DMS 273 treated with DMSO at 0.1 percent for 48 hours (cell line): ENCODE data around the gene IZUMO1.
"Not testable (repeated sequence)": the region's sequence is repeated elsewhere in the genome, so short reads cannot be mapped to it uniquely, and the experiment has no call there.

Experiments
- DNase-seq: peaks from one replicate; lab custom pipeline; 2025; lab: John Stamatoyannopoulos, UW

The IZUMO1 gene

DNA sequence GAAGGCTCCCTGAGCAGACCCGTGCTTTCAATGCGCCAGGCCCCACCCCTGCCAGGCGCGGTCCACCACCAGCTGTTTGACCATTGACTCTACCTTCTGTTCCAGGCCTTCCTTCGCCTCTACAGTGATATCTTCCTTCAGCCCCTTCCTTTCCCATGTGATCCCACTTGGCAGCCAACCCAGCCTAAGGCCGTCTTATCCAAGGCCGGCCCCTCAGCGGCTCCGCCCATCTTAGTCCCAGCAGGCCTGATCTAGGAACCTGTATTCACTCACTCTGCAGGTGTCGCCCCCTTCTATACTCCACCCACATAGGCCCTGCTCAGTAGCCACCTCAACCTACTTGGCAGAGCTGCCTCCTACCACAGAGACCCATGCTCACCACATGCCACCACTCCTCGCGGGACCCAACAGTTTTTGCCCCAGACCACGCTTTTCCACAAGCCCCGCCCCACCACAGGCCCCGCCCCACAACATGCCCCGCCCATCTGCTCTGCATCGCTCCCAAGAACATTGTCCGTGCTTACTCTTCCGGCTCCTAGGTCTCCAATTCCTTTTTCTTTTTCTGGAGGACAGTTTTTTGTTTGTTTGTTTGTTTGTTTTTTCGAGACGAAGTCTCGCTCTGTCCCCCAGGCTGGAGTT, 9.2 kb downstream of the IZUMO1 start:
- DNase-seq: peak; percentile 51

- no peak for DNase-seq
Observed at GRCh38 chr19:48735031-48735615, 11.6 kb downstream of the IZUMO1 start.

DNA sequence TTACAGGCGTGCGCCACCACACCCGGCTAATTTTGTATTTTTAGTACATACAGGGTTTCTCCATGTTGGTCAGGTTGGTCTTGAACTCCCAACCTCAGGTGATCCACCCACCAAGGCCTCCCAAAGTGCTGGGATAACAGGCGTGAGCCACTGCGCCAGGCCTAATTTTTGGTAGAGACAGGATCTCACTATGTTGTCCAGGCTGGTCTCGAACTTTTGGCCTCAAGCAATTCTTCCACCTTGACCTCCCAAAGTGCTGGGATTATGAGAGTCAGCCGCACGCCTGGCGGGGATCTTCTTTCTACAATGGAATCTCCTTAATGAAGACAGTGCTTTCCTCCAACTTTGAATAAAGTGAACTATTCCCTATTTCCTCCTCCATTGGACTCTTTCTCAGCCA, 12.1 kb downstream of the IZUMO1 start:
- no peak for DNase-seq

DNA sequence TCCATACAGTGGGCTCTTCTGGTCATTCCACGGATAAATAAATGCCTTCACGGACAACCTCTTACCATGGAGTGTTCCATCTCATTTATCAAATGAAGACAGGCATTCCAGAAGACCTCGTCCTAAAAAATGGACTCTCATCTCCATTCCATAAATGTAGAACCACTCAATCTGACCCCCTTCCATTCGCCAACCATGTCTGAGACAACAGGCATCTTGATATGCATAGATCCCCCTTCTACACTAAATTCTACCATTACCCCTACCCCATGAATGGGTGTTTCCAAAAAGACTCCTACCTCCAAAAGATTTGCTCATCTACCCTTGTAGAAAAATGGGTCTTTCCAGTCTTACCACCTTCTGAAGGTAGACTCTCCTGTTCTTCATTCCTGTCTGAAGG, 15.3 kb downstream of the IZUMO1 start:
- DNase-seq: no peak

- DNase-seq: no peak
Observed at GRCh38 chr19:48728911-48729664, 17.6 kb downstream of the IZUMO1 start.

DNA sequence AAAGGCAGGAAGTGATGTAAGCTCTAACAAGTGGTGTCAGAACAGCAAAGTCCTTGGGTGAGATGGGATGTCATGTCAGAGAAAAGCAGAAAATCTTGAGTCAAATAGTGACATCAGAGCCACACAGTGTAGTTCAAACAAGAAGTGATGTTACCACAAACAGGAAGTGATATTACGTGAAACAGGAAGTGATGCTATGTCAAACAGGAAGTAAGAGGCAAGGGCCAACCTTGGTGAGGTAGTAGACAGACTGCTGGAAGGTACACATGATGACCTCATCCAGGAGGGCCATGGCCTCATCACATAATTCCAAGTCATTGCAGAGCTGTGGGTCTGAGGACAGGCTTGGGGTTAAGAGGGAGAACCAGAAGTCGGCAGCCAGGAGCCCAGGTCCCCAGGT, 20.2 kb downstream of the IZUMO1 start:
- DNase-seq: no peak

- peak; percentile 41 for DNase-seq
Observed at GRCh38 chr19:48724796-48725753, 21.6 kb downstream of the IZUMO1 start.

DNA sequence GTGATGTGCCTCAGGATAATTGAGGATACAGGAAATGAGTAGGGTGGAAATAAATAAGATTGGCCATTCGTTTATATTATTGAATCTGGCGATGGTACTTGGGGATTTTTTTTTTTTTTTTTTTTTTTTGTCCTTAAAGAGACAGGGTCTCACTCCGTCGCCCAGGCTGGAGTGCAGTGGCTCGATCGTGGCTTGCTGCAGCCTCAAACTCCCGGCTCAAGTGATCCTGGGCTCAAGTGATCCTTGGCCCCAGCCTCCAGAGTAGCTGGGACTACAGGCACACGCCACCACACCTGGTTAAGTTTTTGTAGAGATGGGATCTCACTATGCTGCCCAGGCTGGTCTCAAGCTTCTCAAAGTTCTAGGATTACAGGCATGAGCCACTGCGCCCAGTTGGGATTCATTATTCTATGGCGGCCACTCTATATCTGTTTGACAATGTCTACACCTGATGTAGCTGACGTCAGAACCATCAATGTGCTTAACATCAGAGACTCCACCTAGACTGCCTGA, 24.5 kb downstream of the IZUMO1 start:
- no peak for DNase-seq

DNA sequence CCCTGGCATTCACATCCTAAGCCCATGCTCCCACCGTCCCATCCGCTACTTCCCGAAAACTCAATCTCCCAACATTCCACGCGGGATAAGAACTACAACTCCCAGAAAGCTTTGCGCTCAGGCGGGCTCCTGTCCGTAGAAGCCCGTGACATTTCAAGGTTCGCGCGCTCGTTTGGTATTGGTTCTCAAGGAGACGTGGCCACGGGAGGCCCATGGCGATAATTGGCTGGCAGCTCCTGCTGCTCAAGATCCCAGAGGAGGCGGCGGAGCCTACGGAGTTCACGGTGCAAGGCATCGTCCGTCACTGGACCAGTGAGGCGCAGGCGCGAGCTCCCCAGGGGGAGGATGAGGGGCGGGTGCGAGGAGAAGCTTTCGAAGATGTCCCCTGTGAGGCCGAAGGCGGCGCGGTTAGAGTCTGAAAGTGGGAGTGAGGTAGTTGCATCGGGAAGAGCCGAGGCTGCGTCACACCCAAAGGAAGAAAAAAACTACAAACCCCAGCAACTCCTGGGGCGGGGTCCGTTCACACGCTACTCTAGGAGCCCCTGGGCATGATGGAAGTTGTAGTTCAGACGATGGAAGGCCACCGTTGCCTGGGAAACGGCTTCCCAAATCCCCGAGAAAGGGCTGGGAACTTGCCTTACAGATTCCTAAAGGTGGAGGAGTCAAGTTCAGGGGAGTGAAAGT, 26.0 kb downstream of the IZUMO1 start:
- peak; percentile 98 for DNase-seq

- no peak for DNase-seq
Observed at GRCh38 chr19:48720251-48720612, 26.5 kb downstream of the IZUMO1 start.

DNA sequence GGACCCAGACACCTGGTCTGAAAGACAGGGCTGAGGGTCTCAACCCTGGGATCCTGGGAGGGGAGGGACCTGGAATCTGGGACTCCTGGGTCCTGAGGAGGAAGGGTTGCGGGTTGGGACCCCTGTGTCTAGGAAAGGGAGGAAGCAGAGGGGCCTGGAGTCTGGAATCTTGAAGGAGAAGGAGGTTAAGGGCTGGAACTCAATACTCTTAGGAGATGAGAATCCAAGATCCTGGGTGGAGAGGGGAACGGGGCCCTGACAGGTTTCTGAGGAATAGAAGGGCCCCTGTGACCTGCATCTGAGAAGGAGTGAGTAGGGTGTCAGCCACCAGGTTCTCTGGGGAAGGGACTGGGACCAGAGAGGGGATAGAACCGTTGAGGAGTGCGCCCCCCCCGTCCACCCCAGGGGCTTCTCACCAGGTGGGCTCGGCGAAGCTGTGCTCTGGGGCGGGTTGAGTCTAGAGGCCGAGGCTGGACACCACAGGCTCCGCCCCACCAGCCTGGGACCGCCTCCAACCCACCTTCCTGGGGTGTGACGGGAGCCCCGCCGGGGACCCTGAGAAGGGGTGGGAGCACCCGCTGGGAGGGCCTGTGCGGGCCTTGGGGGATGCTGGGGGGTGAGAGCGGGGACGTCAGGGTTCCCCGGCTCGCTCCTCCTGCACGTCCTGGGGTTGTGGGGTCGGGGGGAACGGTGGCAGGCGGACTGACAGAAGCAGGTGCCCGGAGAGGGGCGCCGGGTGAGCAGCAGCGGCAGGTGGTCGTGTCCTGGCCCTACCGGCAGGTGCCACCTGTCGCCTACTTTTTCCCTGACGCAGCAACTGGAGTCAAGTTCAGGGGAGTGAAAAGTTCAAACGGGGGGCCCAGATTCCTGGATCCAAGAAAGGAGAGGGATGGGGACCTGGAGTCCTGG, 27.2 kb downstream of the IZUMO1 start, which contains the start of gene MAMSTR:
Gene MAMSTR, minus strand, starts transcription at position 463 of the 909 bp plus-strand sequence. CDS start 694 bp downstream, outside the sequence.
- DNase-seq: no peak

DNA sequence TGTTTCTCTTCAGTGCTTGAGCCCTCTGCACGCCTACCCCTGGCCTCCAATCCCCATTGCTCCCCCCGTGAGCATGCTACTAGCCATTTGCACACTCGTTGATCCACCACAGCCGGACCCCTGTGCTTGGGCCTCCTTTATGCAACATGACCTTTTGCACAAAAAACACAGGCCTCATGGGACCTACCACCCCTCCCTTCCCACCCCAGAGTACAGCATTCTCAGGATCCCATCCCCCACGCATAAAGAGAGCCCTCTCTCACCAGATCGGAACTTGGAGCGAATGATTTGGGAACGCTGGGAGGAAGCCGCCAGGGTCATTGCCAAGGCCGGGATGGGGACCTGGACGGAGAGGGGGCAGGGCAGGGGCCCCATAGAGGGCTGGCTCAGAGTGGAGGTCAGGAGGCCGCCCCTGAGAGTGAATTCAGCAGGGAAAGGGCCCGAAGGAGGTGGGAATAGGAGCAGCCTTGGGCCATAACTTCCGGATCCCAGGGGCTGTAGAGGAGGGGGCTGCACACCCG, 27.9 kb downstream of the IZUMO1 start:
- no peak for DNase-seq

GRCh38 chr19:48718106-48718505, 28.6 kb downstream of the IZUMO1 start:
- DNase-seq: not testable (repeated sequence)

DNA sequence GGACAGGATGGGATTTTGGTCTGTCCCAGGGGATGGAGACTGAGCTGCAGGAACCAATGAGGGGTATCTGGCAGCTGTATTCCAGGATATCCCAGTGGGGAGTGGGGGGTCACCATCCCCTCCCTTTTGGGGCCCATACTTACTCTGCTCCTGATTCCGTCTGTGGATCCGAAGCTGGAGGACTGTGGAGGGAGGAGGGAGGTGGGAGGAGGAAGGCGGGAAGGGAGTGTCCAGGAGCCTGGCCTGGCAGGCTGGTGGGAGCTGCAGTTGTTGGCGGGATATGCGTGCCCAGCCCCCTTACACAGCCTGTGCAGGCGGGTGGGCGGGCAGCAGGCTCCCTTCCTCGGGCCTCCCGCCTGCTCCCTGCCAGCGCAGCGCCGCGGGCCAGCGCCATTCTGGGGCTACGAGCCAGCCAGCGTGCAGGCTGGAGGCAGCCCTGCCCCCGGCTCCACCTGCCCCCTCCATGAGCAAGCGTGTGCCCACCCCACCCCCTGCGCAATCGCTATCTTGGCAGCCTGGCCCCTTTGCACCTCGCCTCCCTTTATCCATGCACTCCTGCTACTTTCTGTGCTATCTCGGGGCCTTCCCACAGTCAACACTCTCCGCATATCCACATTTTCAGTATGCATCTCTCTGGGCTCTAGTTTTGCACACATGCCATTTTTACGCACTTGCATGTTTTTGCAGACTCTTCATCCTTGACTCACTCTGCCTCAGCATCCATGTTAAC, 30.0 kb downstream of the IZUMO1 start:
- DNase-seq: peak; percentile 87

DNA sequence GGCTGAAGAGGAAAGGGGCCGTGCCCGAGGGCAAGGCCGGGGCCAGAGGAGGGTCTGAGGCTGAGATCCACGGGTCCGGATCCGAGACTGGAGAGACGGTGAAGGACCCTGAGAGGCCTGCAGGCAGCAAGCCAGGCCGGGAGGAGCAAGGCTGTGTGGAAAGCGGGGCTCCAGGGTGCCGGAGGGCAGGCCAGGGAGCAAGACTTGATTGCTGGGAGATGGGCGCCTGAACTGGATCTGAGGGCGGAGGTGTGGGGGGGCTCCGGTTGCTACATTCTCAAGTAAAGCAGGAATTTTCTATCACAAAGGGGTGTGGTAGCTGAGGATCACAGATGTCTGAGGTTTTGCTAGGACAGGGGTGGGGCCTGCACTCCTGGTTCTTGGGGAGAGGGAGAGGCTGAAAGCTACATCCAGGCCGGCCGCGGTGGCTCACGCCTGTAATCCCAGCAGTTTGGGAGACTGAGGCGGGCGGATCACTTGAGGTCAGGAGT, 31.0 kb downstream of the IZUMO1 start:
- DNase-seq: peak; percentile 62

DNA sequence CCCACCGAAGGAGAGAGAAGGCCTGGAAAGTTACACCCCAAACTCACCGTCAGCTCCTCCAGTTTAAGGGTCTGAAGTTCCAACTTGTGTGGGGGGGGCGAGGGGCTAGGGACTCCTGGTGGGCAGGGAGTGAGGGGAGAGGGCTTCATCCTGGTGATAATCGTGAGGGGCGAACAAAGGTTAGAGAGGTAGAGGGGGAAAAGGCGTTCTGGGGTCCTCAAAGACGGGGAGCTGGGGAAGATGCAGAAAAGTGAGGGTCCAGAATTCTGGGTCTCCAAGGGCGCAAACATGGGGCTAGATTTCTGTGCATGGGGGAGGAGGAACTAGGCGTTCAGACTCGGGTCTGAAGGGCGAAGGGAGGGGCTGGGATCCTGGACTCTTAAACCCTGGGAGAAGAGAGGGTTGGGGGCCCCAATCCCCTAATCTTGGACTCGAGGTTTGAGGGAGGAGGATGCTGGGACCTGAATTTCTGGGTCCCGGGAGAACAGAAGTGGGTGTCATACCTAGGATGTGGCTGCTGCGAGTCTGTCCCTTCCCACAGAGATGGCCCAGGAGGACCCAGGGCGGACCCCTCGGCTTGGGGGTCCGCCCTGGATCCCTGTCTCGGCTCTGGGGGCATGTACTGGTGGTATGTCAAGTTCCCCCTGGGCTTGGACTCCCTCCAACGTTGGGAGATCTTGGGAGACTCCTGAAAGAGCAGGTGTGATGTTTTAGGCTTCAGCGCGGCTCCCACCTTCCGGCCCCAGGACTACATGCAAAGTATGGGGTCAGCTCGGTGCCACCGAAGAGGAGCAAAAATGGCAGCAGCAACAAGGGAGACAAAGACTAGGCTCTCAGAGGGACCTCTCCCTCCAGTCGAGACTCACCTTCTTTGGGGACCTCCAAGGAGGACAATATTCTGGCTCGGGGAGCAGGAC, 31.7 kb downstream of the IZUMO1 start:
- no peak for DNase-seq

DNA sequence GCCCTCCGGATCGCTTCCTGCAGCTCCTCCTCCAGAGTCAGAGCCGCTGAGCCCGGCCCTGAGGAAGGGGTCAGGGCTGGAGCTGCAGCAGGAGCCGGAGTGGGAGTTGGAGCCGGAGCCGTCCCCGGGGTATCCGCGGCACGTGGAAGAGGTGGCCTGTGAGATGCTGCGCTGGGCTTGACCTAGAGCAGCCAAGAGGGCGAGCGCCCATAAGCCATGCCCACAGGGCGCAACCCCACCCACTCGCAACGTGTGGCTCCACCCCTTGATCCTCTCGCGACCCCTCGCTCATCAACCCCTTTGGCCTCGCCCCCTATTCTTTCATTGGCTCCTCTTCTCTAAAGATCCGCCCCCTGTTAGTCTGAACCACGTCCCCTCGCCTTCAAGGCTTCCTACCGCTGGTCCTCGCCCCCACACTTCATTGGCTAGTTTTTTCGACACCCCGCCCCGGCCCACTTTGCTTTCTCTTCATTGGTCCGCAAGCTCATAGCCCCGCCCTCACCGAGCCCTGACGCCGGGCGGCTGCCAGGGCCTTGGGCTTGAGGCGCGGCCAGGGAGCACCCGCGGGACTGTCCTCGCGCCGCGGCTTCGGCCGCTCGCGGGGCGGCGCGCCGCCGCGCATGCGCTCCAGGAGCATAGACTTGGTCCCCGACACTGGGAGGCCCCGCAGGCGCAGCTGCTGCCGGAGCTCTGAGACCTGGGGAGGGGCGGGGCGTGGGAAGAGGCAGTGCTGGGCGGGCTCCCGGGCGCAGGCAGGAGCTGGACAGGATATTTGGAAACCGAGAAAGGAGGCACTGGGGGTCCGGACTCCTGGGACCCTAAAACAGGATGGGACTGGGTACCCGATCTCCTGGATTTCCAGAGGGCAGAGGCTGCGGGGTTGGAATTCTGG, 32.6 kb downstream of the IZUMO1 start:
- peak; percentile 99 for DNase-seq
